Tibial nerve (tissue), 4 donors: ENCODE measurements around the gene RETSAT. TPM values are rescaled to one million over a fixed set of nuclear protein-coding genes. Genes with fewer than 3 reads are reported as not detected.
"Not testable (repeated sequence)": the region's sequence is repeated elsewhere in the genome, so short reads cannot be mapped to it uniquely, and the experiment has no call there.

Source experiments
- DNase-seq, 2 donors: peaks; one replicate each; pipeline ENCODE4 v3.0.0-alpha.2; 2019; ENCODE audit warnings: low spot score in 2 of 2
- H3K27ac ChIP-seq, 4 donors: fragments of 200-600 bp; sonication (generic) in 3 of 4; one replicate each; pipeline ENCODE4 v1.5.1; 2017 to 2019; ENCODE audit warnings: mild to moderate bottlenecking in 1 of 4
- H3K27me3 ChIP-seq, 2 donors: fragments of 200-600 bp; sonication (generic) in 1 of 2; one replicate each; pipeline versions ENCODE4 v1.5.1 to v1.6.0; 2017 to 2019
- H3K36me3 ChIP-seq, 3 donors: fragments of 200-600 bp; sonication (generic); one replicate each; pipeline ENCODE4 v1.5.1; 2018 to 2019
- H3K4me1 ChIP-seq, 4 donors: fragments of 200-600 bp; sonication (generic) in 3 of 4; one replicate each; pipeline ENCODE4 v1.5.1; 2017 to 2019
- H3K4me3 ChIP-seq, 4 donors: fragments of 200-600 bp; sonication (generic) in 3 of 4; one replicate each; pipeline ENCODE4 v1.5.1; 2017 to 2019; ENCODE audit warnings: mild to moderate bottlenecking in 1 of 4, moderate library complexity in 1 of 4
- H3K9me3 ChIP-seq, 4 donors: fragments of 200-600 bp; sonication (generic) in 3 of 4; one replicate each; pipeline ENCODE4 v1.5.1; 2017 to 2019
- EP300 ChIP-seq, 2 donors: sonication (generic); formaldehyde crosslinking; IDR thresholded peaks; one replicate each; pipeline ENCODE4 v1.6.1; 2017; ENCODE audit warnings: antibody characterized with exemption in 2 of 2, mild to moderate bottlenecking in 1 of 2
- POLR2A ChIP-seq, 2 donors: fragments of 450-650 bp; IDR thresholded peaks; one replicate each; pipeline ENCODE4 v1.6.1; 2017; ENCODE audit warnings: antibody characterized with exemption in 2 of 2, mild to moderate bottlenecking in 2 of 2, moderate library complexity in 2 of 2
- WGBS, 2 donors: methylation state at CpG; one replicate each; pipeline ENCODE4 v1.1.5; 2018; 5-methylcytosine and 5-hydroxymethylcytosine counted together
- total RNA-seq, 4 donors: library from RNA; depleted of rRNA; stranded (reverse); fragments of >200 nt; gene quantifications; one replicate each; pipeline ENCODE4 v1.1.0, GENCODE V29; 2016
- TF ChIP-seq, protein P1 (sequence below), 5 experiments: fragments of 200-600 bp in 3 of 5; fragments of 450-650 bp in 2 of 5; sonication (generic) in 3 of 5; IDR thresholded peaks; one replicate each; pipeline ENCODE4 v1.5.1; 2016 to 2019; ENCODE audit warnings: antibody characterized with exemption in 5 of 5, mild to moderate bottlenecking in 3 of 5, moderate library complexity in 2 of 5

The RETSAT gene
- total RNA-seq, 4 donors from 2014 or later: 74.7 to 113 (median 97.5) TPM

GRCh38 chr2:85326406-85327159 is 27.7 kb downstream of the RETSAT start:
- H3K36me3 ChIP-seq: peaks cover 7 to 41% (median 27%) of the 10 kb centered on the region in 3 donors
- 19 to 32% methylated on average over 27 to 32 of the region's 32 CpGs for WGBS, 2 donors
- H3K4me1 ChIP-seq: peaks cover 0 to 60% (median 28%) of the 10 kb centered on the region in 4 donors
- TF ChIP-seq POLR2A (IDR thresholded peaks at IDR 0.05): no peak
- peak in 1 of 2 donors; percentile 21 for TF ChIP-seq EP300 (IDR thresholded peaks at IDR 0.05)
- no peak for DNase-seq
- H3K4me3 ChIP-seq: peak overlapping the region; percentile 67 to 79 (median 73)
- no peaks in the 10 kb centered on the region for H3K9me3 ChIP-seq
- peak overlapping the region in 3 of 4 donors; percentile 92 to 97 (median 94) for H3K27ac ChIP-seq
- H3K27me3 ChIP-seq: no peaks in the 10 kb centered on the region

GRCh38 chr2:85325466-85325811 is 28.9 kb downstream of the RETSAT start:
- H3K9me3 ChIP-seq: no peaks in the 10 kb centered on the region
- H3K27me3 ChIP-seq: no peaks in the 10 kb centered on the region
- no peak overlapping the region for H3K27ac ChIP-seq
- 59 to 69% methylated on average over 9 of the region's 9 CpGs for WGBS, 2 donors
- H3K4me1 ChIP-seq: peaks cover 0 to 72% (median 28%) of the 10 kb centered on the region in 4 donors
- no peak for DNase-seq
- no peak for TF ChIP-seq EP300 (IDR thresholded peaks at IDR 0.05)
- TF ChIP-seq, protein P1, sequence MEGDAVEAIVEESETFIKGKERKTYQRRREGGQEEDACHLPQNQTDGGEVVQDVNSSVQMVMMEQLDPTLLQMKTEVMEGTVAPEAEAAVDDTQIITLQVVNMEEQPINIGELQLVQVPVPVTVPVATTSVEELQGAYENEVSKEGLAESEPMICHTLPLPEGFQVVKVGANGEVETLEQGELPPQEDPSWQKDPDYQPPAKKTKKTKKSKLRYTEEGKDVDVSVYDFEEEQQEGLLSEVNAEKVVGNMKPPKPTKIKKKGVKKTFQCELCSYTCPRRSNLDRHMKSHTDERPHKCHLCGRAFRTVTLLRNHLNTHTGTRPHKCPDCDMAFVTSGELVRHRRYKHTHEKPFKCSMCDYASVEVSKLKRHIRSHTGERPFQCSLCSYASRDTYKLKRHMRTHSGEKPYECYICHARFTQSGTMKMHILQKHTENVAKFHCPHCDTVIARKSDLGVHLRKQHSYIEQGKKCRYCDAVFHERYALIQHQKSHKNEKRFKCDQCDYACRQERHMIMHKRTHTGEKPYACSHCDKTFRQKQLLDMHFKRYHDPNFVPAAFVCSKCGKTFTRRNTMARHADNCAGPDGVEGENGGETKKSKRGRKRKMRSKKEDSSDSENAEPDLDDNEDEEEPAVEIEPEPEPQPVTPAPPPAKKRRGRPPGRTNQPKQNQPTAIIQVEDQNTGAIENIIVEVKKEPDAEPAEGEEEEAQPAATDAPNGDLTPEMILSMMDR (IDR thresholded peaks at IDR 0.05): no peak
- no peak for TF ChIP-seq POLR2A (IDR thresholded peaks at IDR 0.05)
- H3K4me3 ChIP-seq: peak overlapping the region; percentile 2 to 79 (median 73)
- peaks cover 7 to 52% (median 27%) of the 10 kb centered on the region in 3 donors for H3K36me3 ChIP-seq

- Histone ChIP-seq H3K4me1 (peaks cover 0 to 78% (median 28%) of the 10 kb centered on the region in 4 donors), H3K36me3 (peaks cover 7 to 58% (median 27%) of the 10 kb centered on the region in 3 donors), H3K9me3 (no peaks in the 10 kb centered on the region), H3K27me3 (no peaks in the 10 kb centered on the region), H3K4me3 (peak overlapping the region in 2 of 4 donors; percentile 70 to 79), H3K27ac (no peak overlapping the region)
- 58 to 59% methylated on average over 10 of the region's 10 CpGs for WGBS, 2 donors
- TF ChIP-seq POLR2A (IDR thresholded peaks at IDR 0.05) (no peak), EP300 (IDR thresholded peaks at IDR 0.05) (no peak)
- TF ChIP-seq, protein P1 (IDR thresholded peaks at IDR 0.05): no peak
- no peak for DNase-seq
Observed at GRCh38 chr2:85324639-85325465, 29.5 kb downstream of the RETSAT start.

- 87 to 95% methylated on average over 11 of the region's 11 CpGs for WGBS, 2 donors
- not testable (repeated sequence) for H3K27ac ChIP-seq, DNase-seq, H3K9me3 ChIP-seq, H3K4me3 ChIP-seq, H3K27me3 ChIP-seq
- Histone ChIP-seq H3K36me3 (peaks cover 7 to 64% (median 31%) of the 10 kb centered on the region in 3 donors), H3K4me1 (peaks cover 0 to 79% (median 28%) of the 10 kb centered on the region in 4 donors)
Observed at GRCh38 chr2:85323988-85324367, 30.4 kb downstream of the RETSAT start.

DNA sequence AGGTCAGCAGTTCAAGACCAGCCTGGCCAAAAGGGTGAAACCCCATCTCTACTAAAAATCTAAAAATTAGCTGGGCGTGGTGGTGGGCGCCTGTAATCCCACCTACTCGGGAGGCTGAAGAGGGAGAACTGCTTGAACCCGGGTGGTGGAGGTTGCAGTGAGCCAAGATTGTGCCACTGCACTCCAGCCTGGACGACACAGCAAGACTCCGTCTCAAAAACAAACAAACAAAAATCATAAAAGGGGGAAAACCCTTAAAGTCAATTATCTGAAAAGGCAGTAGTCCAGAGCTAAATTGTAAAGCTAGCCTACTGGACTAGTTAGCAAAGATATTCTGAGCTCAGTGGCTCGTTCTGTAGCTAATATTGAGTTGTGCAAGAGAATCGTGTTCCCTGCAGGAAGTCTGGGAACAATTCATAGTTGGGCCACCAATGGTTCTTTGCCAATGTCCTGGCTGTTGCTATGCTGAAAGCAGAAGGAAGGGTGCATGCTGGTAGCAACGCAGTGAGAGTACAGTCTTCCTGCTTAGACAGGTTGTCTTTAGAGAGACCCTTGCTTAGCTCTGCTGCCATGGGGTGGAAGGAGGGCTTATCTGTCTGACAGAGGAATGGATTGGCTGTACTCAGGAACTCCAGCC is 30.9 kb downstream of the RETSAT start:
- no peak overlapping the region for H3K4me3 ChIP-seq
- H3K27ac ChIP-seq: no peak overlapping the region
- TF ChIP-seq EP300 (IDR thresholded peaks at IDR 0.05): peak in 1 of 2 donors; percentile 17
- no peak for TF ChIP-seq POLR2A (IDR thresholded peaks at IDR 0.05)
- TF ChIP-seq, protein P1 (IDR thresholded peaks at IDR 0.05): no peak
- WGBS, 2 donors: 82 to 92% methylated on average over 9 of the region's 9 CpGs
- H3K4me1 ChIP-seq: peaks cover 0 to 77% (median 28%) of the 10 kb centered on the region in 4 donors
- H3K27me3 ChIP-seq: no peaks in the 10 kb centered on the region
- H3K36me3 ChIP-seq: peaks cover 7 to 68% (median 31%) of the 10 kb centered on the region in 3 donors
- H3K9me3 ChIP-seq: no peaks in the 10 kb centered on the region
- DNase-seq: no peak
